Measurements from ENCODE around the gene DUSP10.

Gene DUSP10

DNA sequence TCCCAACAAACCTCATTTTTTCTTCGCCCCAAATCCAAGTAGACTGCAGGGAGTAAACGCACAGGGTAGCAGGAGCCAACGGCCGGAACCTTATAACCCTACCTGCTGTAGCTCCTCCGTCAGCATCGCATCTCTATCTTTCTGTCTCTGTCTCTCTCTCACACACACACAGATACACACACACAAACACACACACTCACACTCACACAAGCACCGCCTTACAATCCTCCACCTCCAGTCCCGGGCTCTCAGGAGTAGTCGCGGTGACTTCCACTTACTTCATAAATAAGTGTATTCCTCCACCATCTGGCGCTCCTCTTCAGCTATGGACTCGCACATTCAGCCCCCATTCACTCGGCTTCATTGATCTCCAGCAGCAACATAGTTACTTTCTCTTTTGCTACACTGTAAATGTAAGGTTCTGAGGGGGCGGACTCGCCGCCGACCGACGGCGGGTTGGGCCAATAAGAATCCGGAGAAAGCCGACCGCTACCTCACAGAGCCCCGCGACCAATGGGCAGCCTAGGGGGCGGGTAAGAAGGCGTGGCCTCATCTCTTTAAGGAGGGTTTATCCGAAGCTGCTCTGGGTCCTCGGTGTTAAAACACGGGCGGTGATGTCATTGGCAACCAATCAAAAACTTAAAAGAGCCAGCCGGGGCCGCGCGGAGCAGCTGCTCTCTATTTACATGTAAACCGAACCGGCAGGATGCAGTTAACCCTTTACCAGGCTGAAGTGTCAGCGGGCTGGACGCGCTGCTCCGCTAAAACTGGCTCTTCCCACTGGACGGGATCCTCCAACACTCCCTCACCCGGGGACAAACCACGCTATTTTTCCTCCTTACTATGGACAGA is at the start of gene DUSP10:
TSS of gene DUSP10 (minus strand) at position 387 of the 852 bp plus-strand sequence. CDS start 2,345 bp downstream, outside the sequence.
- DNase-seq (ENCODE audit: low spot score), result peak; percentile 99

DNA sequence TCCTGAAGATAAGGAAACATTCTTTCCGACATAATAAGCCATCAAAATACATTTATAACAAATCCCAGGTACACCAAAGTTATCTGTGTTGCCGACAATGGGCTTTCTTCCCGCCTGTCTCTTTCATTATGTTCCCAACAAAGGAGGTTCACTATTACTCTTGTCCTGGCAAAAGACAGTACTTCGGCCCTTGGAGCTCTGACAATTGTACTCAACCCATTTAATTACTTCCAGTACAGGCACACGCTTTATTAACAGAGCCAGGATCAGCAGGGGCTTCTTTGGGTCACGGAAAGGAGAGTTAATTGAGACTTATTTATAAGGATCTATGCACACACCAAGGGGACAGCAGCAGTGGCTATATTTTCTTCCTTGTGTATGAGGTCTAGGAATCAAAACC is 46.6 kb upstream of the DUSP10 start:
- no peak for DNase-seq (ENCODE audit: low spot score)

DNA sequence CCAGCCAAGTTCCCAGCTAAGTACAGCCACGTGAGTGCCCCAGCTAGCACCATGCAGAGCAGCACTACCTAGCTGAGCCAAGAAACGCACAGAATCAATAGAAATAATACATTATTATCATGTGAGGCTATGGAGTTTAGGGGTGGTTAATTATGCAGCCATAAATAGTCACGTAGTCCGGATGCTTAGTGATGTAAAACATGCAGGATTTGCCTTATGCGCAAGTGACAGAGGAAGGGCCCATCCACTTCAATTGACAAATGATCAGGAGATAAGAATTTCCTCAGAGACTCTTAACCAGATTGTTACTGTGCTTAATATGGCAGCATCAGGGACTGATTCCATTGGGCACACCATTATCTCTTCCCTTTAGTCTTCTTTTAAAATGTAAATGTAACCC is 44.8 kb upstream of the DUSP10 start:
- DNase-seq (ENCODE audit: low spot score), result no peak

DNA sequence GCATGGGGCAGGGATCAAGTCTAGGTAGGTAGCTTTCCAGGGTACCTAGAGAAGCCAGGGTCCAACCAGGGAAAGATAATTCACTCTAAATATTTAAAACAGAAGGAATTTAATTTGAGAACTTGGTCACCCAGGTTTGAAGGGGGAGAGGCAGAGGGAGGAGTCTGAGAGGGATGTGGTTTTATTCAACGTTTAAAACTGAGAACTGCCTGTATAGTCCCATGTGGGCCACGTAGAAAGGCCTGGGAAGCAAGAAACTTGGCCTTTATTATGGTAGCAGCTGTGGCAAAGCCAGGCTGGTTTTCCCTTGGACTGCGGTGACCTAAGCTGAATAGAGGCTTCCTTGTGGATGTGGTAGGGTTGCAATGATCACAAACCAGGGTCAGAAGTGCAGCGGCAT is 42.0 kb upstream of the DUSP10 start:
- DNase-seq (ENCODE audit: low spot score), result no peak

DNA sequence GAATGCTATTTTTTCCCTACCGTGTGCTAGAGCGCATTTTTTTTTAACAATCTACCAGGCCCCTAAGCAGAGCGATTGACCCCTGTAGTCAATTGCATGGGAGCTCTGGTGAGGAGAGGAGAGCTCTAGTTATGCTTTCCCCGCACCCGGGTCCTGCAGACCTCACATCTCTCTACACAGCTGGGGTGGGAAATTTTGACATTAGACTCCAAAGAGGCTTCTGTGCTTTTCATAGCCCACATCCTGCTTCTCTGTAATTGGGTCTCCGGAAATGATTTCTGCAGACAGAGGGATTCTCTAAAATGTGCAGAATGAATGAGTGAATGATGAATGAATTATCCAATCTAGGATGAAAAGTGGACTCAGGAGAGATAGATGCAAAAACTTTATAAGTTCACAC is 41.5 kb upstream of the DUSP10 start:
- DNase-seq (ENCODE audit: low spot score), result no peak

DNA sequence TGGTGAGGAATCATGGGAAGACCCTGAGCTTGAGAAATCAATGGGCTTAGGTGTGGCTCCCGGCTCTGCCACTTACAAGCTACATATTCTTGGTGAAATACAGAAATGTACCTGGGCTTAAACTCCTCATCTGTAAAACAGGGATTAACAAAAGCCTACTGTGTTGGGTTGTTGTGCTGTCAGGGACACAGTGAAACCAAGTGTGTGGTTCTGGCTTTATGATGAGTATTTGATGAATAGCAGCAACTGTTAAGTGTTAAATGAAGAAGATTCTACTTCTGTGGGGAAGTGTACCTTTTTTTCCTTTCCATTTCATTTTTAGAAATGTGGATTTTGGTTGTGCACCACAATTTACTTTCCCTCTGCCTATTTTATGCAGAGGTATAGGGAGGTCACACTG is 41.1 kb upstream of the DUSP10 start:
- DNase-seq (ENCODE audit: low spot score), result no peak

DNA sequence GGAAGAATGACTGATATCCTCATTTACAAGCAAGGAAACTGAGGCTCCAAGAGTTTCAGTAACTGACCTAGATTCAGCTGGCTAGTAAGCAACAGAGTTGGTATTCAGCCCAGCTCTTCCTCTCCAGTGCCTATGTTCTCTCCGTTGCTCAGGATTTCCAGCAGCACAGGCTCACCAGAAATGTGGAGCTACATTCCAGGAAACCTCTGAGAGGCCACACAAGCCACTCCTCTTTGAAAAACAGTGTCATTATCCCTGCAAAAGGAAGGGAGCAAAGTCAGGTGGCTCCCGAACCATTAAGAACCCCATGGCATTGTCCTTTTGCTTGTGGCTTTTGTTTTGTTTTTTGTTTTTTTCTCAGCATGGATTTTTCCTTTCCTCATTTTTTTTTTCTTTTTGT is 40.6 kb upstream of the DUSP10 start:
- DNase-seq (ENCODE audit: low spot score), result no peak

DNA sequence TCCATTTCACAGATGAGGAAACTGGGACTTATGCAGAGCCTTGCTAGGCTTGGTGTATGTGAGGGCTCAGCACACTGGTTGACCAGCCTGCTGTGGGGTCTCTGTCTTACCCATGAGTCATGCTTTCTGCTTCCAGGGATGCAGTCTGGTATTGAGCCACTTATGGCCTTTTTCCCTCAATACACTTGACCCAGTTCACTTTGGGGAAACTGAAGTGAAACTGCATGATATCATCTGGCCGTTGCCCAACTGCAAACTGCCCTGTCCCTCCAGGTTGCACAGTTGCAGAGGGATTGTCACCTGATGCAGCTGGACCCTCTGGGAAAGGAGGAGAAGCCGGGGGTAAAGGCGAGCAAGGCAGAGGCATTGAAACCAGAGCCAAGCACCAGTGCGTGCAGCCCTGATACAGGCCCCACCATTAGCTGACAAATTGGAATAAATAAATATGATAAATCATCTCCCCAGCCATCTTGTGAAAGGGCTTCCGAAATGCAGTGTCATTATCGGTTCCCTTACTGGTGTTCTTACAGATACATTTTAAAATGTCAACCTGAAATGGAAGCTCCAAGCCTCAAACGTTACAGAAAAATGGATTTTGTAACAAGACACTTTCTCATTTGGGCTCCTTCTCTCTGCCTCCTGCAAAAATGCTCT is 39.3 kb upstream of the DUSP10 start:
- no peak for DNase-seq (ENCODE audit: low spot score)

DNA sequence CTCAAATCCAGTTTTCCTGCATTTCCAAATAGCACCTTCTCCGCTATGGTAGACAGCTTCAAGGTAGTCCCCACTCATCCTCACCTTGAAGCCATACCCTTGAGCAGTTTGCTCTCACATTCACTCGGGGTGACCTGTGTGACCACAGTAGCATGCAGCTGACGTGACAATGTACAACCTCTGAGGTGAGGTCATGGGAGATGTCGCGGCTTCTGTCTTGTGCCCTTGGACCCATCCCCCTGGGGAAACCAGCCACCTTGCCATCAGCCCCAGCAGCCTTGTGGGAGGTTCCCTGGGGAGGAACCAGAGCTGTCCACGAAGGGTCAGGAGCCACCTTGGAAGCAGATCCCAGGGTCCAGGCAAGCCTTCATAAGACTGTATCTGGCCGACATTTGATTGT is 38.3 kb upstream of the DUSP10 start:
- DNase-seq (ENCODE audit: low spot score), result no peak

DNA sequence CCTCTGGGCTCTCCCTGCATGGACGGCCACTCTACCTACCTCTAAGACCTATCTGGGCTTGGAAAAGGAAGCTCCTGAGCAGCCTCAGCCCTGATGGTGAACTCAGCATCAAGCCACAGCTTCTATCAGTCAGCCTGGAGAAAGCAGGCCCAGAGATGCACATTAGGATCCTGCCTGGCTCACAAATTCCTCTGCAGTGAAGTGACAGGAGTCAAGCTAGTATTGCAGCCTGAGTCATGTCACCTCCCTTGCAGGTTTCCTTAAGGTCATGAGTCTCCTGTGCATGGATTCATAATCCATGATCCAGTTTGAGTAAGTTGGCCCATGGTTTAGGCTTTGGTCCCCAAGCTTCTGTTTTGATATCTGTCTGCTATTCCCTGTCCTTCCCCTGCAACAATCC is 37.9 kb upstream of the DUSP10 start:
- no peak for DNase-seq (ENCODE audit: low spot score)

DNA sequence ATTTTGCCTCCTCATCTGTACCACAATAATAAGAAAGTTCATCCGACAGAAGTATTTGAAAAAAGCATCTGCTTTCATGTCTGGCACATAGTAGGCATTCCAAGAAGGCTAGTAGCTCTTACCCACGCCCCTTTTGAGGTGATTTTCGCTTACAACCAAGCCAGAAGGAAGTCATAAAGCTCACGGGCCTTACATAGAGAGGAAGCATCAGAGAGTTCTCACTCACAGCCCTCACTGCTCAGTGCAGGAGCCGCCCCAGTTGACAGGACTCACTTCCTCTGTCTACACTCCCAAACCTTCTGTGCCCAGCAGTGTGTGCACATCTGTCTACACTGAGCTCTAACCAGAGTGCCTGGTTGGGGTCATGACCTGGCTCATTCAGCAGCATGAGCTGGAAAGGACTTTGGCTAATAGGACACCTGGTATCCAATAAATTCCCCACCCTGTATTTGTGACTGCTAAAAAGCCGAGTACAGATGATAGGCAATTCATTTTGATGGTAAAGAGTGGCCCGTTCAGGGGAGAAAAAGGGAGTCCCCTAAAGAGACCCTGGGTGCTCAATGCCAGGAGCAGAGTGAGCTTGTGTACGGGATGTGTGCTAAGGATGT is 36.8 kb upstream of the DUSP10 start:
- DNase-seq (ENCODE audit: low spot score), result no peak

DNA sequence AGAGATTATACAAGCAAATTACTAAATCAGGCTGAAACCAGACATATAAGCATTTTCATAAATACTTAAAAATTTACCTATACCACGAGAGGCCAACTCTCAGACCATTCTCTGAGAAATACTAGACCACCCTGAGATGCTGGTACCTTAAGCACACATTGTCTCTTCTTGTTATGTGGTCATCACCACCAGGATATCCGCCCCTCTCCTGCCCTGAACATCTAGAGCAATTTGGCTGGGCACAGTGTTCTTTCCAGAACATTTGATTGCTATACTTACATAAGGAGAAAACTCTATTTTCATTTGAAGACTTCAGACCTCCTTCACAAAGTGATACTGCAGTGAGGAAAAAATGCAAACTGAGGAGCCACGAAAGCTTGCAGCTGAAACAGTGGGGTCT is 36.2 kb upstream of the DUSP10 start:
- no peak for DNase-seq (ENCODE audit: low spot score)

DNA sequence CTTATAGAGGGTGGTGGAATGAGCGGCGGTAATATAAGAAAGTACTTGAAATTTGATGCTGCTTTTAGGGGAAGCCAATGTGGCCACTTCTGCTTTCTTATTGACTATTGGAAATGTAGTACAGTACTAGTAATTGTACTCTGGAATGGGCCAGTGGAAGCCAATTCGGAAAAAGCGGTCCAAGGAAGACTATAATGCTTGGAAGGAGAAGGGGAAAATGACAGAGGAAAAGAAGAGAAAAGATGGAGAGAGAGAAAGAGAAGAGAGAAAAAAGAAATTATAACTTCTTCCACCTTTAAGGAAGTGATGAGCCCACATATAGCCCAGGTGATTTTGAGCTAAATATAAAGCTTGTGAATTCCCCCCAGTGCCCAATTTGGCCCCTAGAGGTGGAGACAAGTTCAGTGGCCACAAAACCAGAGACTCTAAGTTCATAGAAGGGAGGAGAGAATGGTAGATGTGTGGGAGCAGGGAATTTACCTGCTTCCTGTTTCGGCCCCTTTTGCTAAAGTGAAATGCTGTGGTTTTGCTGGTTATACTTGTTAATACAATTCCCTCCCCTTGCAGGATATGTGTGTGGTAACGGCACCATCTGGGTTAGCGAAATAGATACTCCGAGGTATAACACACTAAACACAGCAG is 35.7 kb upstream of the DUSP10 start:
- no peak for DNase-seq (ENCODE audit: low spot score)

DNA sequence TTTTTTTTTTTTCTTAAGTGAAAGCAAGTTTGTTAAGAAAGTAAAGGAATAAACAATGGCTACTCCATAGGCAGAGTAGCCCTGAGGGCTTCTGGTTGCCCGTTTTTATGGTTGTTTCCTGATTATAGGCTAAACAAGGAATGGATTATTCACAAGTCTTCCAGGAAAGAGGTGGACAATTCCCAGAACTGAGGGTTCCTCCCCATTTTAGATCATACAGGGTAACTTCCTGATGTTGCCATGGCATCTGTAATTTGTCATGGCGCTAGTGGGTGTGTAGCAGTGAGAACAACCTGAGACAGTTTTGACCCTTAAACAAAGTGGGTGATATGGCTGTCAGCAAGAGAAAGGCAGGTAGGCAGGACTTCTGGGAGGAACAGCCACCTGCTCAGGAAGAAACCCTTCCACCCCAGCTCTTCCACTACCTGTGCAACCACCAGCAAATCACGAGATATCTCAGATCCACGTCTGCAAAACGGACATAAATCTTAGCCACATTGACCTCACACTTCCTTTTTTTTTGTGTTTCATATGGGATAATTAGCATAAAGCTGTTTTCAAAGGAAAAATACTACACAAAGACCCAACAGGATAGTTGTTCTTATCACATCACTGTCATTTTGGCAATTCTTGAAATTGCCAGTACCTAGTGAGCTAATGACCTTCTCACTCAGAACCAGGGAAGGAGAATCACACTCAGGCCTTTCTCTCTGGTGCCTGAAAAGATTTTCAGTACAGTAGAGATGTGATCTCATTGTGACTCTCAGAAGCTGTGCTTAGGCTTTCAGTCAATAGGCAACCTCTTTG is 34.8 kb upstream of the DUSP10 start:
- no peak for DNase-seq (ENCODE audit: low spot score)

DNA sequence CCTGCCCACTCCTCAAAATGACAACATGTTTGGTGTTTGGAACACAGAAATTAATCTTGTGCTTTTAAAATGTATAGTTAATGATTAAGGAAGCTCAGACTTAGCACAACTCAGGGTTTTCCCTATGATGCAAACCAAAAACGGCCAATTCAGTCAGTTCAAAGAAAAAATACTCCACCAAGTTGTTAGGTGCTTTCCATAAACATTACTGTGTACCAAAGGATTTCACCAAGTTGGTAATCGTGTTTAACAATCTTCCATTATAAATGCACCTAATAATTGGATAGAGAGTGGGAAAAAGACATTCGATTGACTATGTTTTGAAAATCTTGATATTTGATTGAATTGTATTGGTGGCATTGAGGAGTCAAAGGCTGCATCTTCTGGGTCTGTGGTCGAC is 33.3 kb upstream of the DUSP10 start:
- no peak for DNase-seq (ENCODE audit: low spot score)

DNA sequence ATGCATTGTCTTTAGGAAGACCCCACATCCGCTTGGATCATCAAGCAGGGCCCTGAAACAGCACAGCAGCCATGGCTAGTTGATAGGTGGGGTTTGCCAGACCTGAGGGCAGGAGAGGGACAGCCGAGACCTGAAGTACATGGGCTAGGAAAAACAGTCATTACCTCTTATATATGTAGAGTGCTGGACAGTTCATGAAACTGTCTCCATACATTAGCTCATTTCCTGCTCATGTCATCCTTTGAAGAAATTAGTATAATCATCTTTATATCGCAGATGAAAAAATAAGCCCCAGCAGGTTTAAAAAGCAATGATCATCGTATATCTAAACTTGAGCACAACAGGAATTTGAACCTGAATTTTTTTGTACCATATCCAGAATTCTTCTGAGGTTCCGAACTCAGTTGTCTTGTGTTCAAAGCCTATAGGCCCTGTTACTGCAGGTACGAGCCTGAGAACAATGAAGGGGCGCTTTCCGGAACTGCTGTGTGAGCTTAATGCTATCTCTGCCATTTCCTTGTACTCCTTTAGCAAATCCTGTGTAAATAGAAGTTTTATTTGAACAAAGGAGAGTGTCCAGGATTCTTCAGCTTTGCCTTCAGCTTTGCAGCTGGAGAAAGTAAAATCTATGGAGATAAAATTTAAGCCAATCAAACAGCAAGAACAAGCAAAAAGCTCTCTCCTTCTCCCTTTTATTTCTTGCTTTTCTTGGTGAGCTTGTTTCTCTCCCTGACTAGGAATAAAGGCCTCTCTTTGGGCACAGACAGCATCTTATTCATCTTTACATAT is 32.4 kb upstream of the DUSP10 start:
- no peak for DNase-seq (ENCODE audit: low spot score)

DNA sequence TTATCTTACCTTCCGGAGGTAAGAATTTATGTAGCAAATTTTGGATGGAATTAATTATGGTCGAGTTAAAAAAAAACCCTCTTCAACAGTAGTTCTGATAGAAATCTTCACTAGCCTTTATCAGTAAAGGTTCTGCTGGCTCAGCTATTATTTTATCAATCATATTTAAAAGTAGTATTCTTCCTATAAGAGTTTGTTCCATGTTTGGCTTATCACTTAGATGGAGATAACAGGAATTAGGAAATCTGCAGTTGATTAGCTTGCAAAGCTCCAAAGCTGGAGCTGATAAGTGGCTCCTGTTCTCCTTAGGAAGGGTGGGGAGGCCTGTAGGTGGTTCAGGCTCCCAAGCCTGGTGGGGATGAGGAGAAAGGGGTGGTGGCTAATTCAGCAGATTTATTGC is 31.5 kb upstream of the DUSP10 start:
- DNase-seq (ENCODE audit: low spot score), result no peak

DNA sequence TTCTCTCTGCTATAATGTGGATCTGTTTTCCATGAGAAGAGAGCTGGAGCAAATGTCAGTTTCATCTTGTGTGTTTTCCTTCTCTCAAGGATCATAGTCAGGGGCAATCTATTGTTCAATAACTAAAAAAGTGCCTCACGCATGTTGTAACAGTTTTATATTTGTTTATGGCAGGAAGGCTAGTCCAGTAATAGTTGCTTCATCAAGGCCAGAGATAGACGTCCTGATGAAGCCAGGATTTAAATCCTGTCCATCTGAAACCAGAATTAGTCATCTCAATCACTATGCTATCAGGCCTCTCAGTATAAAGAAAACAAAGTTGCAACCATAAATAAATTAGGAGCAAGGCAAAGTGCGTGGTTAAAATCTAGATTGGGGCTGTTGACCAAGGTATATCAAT is 30.2 kb upstream of the DUSP10 start:
- DNase-seq (ENCODE audit: low spot score), result no peak

DNA sequence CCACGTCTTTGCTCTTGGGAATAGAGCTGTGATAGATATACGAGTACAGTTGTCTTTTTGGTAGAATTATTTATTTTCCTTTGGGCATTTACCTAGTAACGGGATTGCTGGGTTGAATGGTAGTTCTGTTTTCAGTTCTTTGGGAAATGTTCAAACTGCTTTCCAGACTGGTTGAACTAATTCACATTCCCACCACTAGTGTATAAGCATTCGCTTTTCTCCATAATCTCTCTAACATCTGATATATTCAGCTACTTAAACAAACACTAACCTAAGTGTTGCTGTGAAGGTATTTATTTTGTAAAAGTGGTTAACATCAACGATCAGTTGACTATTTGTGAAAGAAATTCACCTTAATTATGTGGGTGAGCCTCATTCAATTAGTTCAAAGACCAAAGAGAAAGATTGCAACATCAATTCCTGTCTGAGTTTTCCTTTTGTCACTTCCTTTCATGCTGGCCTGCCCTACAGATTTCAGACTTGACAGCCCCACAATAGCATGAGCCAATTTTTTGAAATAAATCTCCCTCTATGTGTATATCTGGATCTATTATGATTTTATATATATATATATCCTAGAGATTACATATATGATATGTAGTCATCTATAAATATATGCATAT is 26.7 kb upstream of the DUSP10 start:
- no peak for DNase-seq (ENCODE audit: low spot score)

DNA sequence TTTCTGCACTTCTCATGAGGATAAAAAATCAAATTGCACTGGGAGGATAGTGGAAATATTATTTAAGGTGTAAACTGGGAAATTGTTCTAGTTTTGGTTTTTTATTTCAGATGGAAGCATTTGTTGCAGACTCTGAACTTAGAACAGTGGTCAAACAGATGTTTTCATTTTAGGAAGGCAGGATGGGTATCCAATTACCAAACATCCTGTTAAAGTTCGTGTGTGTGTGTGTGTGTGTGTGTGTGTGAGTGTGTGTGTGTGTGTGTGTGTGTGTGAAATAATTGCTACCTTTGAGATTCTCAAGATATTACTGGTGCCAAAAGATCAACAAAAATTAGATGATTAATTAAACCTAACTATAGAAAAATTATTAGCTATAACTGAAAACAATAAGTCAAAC is 24.3 kb upstream of the DUSP10 start:
- no peak for DNase-seq (ENCODE audit: low spot score)

DNA sequence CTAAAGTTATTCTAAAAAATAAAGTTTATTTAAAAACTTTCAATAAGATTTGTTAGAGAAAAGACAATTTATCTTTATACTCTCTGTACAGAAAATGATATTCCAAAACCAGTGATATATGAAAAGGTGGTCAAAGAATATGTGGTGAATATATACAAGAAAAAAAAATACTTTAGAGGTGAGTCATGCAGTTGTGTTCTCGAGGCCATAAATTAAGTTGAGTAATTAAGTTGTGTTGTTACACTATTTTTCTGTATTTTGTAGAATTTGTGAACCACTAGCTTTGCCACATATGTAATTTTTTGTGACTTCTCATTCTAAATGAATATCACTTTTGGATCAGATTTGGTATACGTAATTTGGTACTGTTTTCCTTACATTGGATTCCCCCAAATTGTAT is 23.6 kb upstream of the DUSP10 start:
- no peak for DNase-seq (ENCODE audit: low spot score)

All from putamen (tissue), 1 donor.